ENCODE results near the gene MYF6.
"Not testable (repeated sequence)": the region's sequence is repeated elsewhere in the genome, so short reads cannot be mapped to it uniquely, and the experiment has no call there.

Gene MYF6

DNA sequence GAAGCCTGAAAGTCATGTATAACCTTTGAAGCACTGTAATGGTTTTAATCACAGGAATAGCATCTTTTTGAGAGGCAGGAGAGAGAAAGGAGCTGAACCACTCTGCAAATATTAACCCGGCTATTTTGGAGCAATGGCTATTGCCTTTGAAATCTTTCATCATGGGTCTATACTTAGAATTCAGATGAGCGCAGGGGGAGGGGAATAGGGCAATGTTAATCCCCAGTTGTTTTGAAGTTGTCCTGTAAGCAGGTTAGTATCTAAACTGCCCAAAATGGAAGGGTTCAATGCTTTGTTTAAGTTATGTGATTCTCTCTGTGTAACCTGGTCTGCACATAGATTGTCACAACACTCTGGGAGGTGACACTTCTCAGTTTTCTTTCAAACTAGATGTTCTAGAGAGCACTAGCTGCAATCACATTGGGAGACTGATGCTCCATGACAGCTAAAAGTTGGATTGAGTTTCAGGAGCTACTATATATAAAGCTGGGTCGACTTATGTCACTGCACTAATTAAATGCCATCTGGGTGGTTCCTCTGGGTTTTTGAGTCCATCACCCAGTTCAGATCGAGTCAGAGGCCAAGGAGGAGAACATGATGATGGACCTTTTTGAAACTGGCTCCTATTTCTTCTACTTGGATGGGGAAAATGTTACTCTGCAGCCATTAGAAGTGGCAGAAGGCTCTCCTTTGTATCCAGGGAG is at the start of gene MYF6:
MYF6 (plus strand) TSS at position 509 of the 704 bp plus-strand sequence; CDS start at position 595, 86 bp downstream.
- no peak for TF ChIP-seq GATA1 (IDR thresholded peaks at IDR 0.05; ENCODE audit: low read depth, low read length)
- no peak for TF ChIP-seq POLR2A (IDR thresholded peaks at IDR 0.05; ENCODE audit: low read length)
- no peak for DNase-seq

GRCh38 chr12:80659512-80660063 is 47.8 kb upstream of the MYF6 start:
- DNase-seq: no peak
- no peak for TF ChIP-seq GATA1 (IDR thresholded peaks at IDR 0.05; ENCODE audit: low read depth, low read length)
- no peak for TF ChIP-seq POLR2A (IDR thresholded peaks at IDR 0.05; ENCODE audit: low read length)

DNA sequence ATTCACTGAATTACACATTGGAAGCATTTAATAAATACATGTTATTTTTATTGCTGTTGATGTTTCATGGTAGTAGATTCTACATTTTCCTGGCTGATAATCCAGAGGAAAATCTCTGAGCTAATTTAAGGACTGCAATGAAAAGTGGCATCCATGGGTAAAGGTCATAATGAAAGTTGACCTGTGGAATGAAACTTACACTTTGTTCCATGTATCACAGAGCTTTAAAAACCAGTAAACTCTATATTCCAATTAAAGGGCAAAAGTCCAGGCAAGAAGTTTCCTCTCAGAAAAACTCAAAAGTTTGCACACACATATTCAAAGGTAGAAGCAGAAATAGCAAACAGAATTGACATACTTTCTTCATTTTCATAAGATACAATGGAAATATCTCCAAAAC is 44.8 kb upstream of the MYF6 start:
- no peak for TF ChIP-seq POLR2A (IDR thresholded peaks at IDR 0.05; ENCODE audit: low read length)
- no peak for TF ChIP-seq GATA1 (IDR thresholded peaks at IDR 0.05; ENCODE audit: low read depth, low read length)
- no peak for DNase-seq

DNA sequence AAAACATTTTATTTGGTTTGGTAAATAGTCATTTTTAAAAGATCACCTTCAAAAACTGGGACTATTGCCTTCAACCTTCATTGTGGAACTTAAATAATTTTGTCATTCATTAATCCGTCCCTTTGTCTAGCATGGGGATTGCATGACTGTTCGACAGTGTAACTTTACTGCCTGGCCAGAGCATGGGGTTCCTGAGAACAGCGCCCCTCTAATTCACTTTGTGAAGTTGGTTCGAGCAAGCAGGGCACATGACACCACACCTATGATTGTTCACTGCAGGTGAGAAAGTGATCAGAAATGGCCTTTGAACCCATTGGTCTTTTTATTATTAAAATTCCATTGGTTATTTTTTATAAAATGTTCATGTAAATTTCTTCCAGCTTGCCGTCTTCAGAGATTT is 37.2 kb upstream of the MYF6 start:
- TF ChIP-seq POLR2A (IDR thresholded peaks at IDR 0.05; ENCODE audit: low read length) (no peak), GATA1 (IDR thresholded peaks at IDR 0.05; ENCODE audit: low read depth, low read length) (no peak)
- no peak for DNase-seq

DNA sequence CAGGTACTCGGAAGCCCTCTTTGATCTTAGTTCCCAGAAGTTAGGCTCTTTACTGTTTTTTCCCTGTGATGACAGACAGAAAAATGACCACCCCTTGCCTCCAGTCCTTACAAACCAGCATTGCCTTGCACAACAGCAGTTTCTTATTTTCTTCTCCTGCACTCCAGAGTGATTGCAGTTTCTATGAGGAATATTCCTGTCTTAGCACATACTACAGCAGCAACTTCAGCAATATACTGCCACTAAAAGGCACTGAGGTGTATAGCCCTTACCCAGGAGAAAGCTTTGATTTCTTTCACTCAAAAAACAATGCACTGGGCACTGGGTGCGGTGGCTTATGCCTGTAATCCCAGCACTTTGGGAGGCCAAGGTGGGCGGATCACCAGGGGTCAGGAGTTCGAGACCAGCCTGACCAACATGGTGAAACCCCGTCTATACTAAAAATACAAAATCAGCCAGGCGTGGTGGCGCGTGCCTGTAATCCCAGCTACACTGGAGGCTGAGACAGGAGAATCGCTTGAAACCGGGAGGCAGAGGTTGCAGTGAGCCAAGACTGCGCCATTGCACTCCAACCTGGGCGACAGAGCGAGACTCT is 31.3 kb upstream of the MYF6 start:
- DNase-seq: not testable (repeated sequence)

DNA sequence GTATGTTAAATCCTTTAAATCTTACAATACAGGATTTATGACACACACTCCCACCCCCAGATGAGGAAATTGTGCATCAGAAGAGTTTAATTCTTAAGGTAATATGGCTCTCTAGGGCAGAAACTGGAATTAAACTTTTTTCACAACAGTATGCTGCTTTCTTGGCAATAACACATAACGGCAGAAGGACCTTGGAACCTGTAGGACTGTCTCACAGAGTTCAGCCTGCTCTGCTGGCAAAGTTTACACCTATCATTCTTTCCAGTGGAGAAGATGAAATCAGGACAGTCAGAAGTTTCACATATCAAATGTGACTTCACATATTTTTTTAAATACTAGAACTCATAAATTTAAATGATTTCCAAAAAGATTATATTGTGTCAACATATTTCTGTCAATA is 30.6 kb upstream of the MYF6 start:
- DNase-seq: no peak
- no peak for TF ChIP-seq GATA1 (IDR thresholded peaks at IDR 0.05; ENCODE audit: low read depth, low read length)
- no peak for TF ChIP-seq POLR2A (IDR thresholded peaks at IDR 0.05; ENCODE audit: low read length)

GRCh38 chr12:80677994-80678393 is 29.4 kb upstream of the MYF6 start:
- TF ChIP-seq GATA1 (IDR thresholded peaks at IDR 0.05; ENCODE audit: low read depth, low read length): no peak
- TF ChIP-seq POLR2A (IDR thresholded peaks at IDR 0.05; ENCODE audit: low read length): no peak
- DNase-seq: no peak

DNA sequence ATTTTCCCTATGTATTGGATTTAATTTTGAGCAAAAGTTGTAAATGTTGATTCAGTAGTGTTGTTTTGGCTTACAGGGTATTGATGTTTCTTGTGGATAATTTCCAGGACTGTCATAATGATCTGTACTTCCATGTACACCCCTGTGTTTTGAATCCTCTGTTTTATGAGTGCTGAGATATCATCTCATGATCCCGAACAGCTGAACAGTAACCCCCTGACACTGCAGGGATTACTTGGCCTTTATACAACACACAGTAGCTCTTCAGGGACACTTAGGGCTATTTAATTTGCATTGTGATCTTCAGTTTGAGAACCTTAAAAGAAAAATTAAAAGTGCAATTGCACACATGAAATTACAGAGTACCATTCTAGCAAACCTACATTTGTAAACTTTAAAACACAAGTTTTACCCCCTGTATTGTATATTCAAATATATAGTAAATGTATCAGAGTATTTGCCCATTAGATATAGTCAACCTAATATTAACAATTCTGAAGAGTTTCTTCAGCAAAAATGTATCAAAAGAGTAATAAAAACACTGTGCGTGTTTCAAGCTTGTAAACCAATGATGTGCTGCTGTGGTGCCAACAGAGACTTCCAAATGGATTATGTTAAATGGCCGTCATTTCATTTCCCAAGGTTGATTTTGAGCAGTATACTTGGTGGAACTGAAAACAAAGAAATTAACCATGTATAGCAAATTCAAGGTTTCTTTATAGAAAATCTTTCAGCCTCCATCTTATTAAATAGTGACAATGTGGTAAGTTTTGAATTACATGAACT is 27.9 kb upstream of the MYF6 start:
- TF ChIP-seq GATA1 (IDR thresholded peaks at IDR 0.05; ENCODE audit: low read depth, low read length) (no peak), POLR2A (IDR thresholded peaks at IDR 0.05; ENCODE audit: low read length) (no peak)
- no peak for DNase-seq

DNA sequence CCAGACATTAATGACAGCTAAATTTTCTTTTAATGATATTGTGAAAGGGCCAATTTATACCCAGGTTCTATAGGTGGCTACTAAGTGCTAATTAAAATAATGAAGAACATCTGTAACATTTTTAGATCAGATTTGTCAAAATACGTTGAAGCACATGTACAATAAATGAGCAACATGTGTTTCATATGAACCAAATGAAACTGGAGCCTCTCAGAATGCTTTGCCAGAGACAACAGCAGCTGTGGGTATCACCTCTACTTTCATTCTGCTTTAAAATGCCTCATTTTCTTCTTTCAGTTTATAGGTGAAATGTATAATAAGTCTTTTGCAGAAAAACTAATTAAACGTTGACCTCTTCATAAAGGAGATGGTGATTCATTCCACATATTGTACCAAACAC is 26.1 kb upstream of the MYF6 start:
- TF ChIP-seq GATA1 (IDR thresholded peaks at IDR 0.05; ENCODE audit: low read depth, low read length): no peak
- TF ChIP-seq POLR2A (IDR thresholded peaks at IDR 0.05; ENCODE audit: low read length): no peak
- no peak for DNase-seq

DNA sequence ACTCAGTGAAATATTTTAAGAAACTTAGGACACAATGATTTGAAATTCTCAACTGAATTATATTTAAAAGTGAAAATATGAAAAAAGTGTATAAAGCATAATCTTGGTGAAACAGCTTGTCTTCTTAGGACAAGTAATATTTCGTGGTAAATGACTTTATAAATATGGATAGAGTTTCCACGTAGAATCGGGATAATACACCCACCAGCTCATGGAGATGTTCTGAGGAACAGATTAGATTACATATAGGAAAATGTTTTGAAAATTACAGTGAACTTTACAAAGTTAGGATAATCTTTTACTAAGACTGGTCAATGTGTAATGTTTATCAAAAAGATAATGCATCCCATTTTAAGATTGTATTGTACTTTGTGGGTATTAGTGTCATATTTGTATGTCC is 25.6 kb upstream of the MYF6 start:
- no peak for DNase-seq
- no peak for TF ChIP-seq GATA1 (IDR thresholded peaks at IDR 0.05; ENCODE audit: low read depth, low read length)
- TF ChIP-seq POLR2A (IDR thresholded peaks at IDR 0.05; ENCODE audit: low read length): no peak

DNA sequence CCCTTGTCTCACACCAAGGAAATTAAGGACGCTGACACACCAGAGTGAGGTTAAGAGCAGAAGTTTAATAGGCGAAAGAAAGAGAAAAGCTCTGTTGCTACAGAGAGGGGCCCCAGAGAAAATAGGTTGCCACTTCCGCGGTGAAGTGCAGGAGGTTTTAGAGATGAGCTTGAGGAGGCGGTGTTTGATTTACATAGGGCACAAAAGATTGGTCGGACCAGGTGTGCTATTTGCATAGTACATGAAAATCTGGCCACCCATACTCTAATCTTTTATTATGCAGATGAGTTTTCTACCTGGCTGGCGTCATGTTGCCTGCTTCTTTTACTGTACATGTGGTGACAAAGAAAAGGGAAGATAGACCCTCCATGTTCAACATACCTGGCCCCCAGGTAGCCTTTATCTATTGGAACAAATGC is 23.3 kb upstream of the MYF6 start:
- TF ChIP-seq GATA1 (IDR thresholded peaks at IDR 0.05; ENCODE audit: low read depth, low read length) (no peak), POLR2A (IDR thresholded peaks at IDR 0.05; ENCODE audit: low read length) (no peak)
- no peak for DNase-seq

DNA sequence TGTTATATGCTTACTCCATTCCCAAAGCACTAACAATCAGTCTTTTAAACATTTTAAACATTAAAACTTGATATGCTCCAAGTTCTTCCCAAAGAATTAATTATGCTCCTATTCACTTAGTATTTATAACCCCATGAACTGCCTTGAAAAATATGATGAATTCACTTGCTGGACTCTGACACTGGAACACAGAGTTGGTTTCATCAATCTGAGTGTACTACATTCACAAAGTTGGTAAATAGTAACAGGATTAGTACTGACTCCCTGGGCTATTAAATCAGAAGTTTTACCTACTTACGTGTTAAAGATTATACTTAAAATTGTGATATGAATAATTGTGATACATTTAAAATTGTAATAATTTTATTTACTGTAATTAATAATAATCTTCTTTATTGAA is 17.3 kb upstream of the MYF6 start:
- no peak for DNase-seq
- no peak for TF ChIP-seq GATA1 (IDR thresholded peaks at IDR 0.05; ENCODE audit: low read depth, low read length)

DNA sequence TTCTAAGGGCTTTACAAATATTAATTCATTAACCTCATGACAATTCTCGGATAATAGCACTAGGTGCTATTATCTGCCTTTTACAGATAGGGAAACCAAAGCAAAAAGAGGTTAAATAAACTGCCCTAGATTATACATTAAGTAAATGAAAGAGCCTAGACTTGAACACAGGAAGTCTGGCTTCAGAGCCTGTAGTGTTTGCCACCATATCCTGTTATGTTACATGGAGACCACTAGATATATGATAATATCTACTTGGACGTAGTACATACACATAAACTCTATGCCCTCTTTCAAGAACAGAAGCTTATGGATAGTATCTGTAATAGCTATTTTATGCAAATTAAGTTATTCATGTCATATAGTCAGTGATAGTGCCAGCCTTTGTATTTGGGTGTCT is 16.9 kb upstream of the MYF6 start:
- TF ChIP-seq POLR2A (IDR thresholded peaks at IDR 0.05; ENCODE audit: low read length): no peak
- TF ChIP-seq GATA1 (IDR thresholded peaks at IDR 0.05; ENCODE audit: low read depth, low read length): no peak

DNA sequence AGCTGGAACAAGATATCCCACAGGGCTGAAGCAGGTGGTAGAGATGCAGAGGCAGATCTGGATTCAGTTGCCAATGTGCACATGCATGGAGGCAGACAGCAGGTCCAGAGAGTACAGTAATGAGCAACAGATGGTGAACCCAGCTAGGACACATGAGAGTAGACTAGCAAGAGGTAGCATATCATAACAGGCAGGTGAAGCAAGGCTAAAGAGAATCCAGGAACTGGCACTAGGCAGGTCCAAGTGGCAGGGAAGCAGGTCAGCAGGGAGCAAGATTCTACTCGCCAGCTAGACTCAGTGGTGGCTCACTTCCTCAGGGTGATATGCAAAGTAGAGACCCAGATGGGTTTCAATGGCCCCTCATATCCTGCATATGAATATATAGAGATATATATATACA is 15.3 kb upstream of the MYF6 start:
- no peak for DNase-seq
- TF ChIP-seq GATA1 (IDR thresholded peaks at IDR 0.05; ENCODE audit: low read depth, low read length) (no peak), POLR2A (IDR thresholded peaks at IDR 0.05; ENCODE audit: low read length) (no peak)

More for the DNA sequence above, 16.9 kb upstream of the MYF6 start:
- DNase-seq: no peak
